OCI-LY1 (cell line): ENCODE data around the gene ALDH1A2.

ENCODE experiments used
- H2AFZ ChIP-seq: fragments of 200-600 bp; sonication (generic), shearing (Covaris generic); 2 replicates; pipeline ENCODE4 v1.6.0; 2014; ENCODE audit warnings: antibody characterized with exemption, mild to moderate bottlenecking, low read length
- H3F3A ChIP-seq: fragments of 200-600 bp; sonication (generic), shearing (Covaris generic); 2 replicates; pipeline ENCODE4 v1.6.0; 2014; ENCODE audit warnings: mild to moderate bottlenecking, antibody characterized with exemption, low read length, moderate library complexity; ENCODE audit not compliant: insufficient read depth
- H3K27ac ChIP-seq: fragments of 200-600 bp; sonication (generic); 2 replicates; pipeline ENCODE4 v1.5.1; 2014; ENCODE audit warnings: low read length, mixed run types, mild to moderate bottlenecking, low read depth; ENCODE audit not compliant: poor library complexity, severe bottlenecking
- H3K27me3 ChIP-seq: fragments of 200-600 bp; sonication (generic); 2 replicates; pipeline ENCODE4 v1.6.0; 2014; ENCODE audit warnings: antibody characterized with exemption, mild to moderate bottlenecking, low read length, moderate library complexity; ENCODE audit not compliant: insufficient read depth
- H3K36me3 ChIP-seq: fragments of 200-600 bp; sonication (generic); 2 replicates; pipeline ENCODE4 v1.6.1; 2014; ENCODE audit warnings: mild to moderate bottlenecking, antibody characterized with exemption, low read length, moderate library complexity, mixed read lengths; ENCODE audit not compliant: insufficient read depth
- H3K4me1 ChIP-seq: fragments of 200-600 bp; sonication (generic); 2 replicates; pipeline ENCODE4 v1.5.1; 2014; ENCODE audit warnings: mild to moderate bottlenecking, low read length, moderate library complexity; ENCODE audit not compliant: insufficient read depth, severe bottlenecking
- H3K4me2 ChIP-seq: fragments of 200-600 bp; sonication (generic), shearing (Covaris generic); 2 replicates; pipeline ENCODE4 v1.6.1; 2014; ENCODE audit warnings: low read length
- H3K4me3 ChIP-seq: fragments of 200-600 bp; sonication (generic); 2 replicates; pipeline ENCODE4 v1.5.1; 2014; ENCODE audit warnings: low read length, low read depth, mild to moderate bottlenecking, mixed read lengths; ENCODE audit not compliant: poor library complexity, severe bottlenecking
- H3K79me2 ChIP-seq: fragments of 200-600 bp; shearing (Covaris generic); 2 replicates; pipeline ENCODE4 v1.6.1; 2016; ENCODE audit warnings: mixed run types, low read length, mixed read lengths; ENCODE audit not compliant: insufficient read depth
- H3K9ac ChIP-seq: fragments of 200-600 bp; sonication (generic), shearing (Covaris generic); 2 replicates; pipeline ENCODE4 v1.6.1; 2014; ENCODE audit warnings: mild to moderate bottlenecking, low read length, mixed read lengths
- H3K9me2 ChIP-seq: fragments of 200-600 bp; sonication (generic), shearing (Covaris generic); 2 replicates; pipeline ENCODE4 v1.6.1; 2014; ENCODE audit warnings: low read depth, mild to moderate bottlenecking, low read length, mixed read lengths
- H3K9me3 ChIP-seq: fragments of 200-600 bp; shearing (Covaris generic); 2 replicates; pipeline ENCODE4 v1.6.1; 2014; ENCODE audit warnings: low read length, mixed read lengths
- H4K20me1 ChIP-seq: fragments of 200-600 bp; sonication (generic), shearing (Covaris generic); 2 replicates; pipeline ENCODE4 v1.6.0; 2016; ENCODE audit warnings: mild to moderate bottlenecking, low read length; ENCODE audit not compliant: insufficient read depth
- CTCF ChIP-seq: fragments of 200-600 bp; sonication (generic), shearing (Covaris generic); IDR thresholded peaks from 2 replicates; pipeline ENCODE4 v1.5.1; 2017; ENCODE audit warnings: mild to moderate bottlenecking, antibody characterized with exemption, low read length, moderate library complexity, mixed read lengths
- EZH2 ChIP-seq: fragments of 200-600 bp; sonication (generic), shearing (Covaris generic); IDR thresholded peaks from 2 replicates; pipeline ENCODE4 v1.8.0; 2017; ENCODE audit warnings: borderline replicate concordance, mixed run types, mild to moderate bottlenecking, antibody characterized with exemption, low read length, moderate library complexity, mixed read lengths

Gene ALDH1A2

GRCh38 chr15:57961919-57962318 is 103.6 kb downstream of the ALDH1A2 start:
- Histone ChIP-seq H3K9me2 (no peaks in the 10 kb centered on the region), H3K36me3 (no peaks in the 10 kb centered on the region), H3K27ac (no peak overlapping the region), H3K79me2 (no peaks in the 10 kb centered on the region), H2AFZ (no peak overlapping the region), H3K27me3 (peaks cover 7% of the 10 kb centered on the region), H3K9ac (no peak overlapping the region), H3K4me3 (no peak overlapping the region), H4K20me1 (no peaks in the 10 kb centered on the region), H3K9me3 (no peaks in the 10 kb centered on the region), H3K4me2 (no peak overlapping the region), H3F3A (no peaks in the 10 kb centered on the region), H3K4me1 (no peaks in the 10 kb centered on the region)
- TF ChIP-seq CTCF, result no peak
- no peak for TF ChIP-seq EZH2

GRCh38 chr15:57957113-57957512 is 108.4 kb downstream of the ALDH1A2 start:
- H2AFZ ChIP-seq, result no peak overlapping the region
- TF ChIP-seq CTCF, result no peak
- no peak for TF ChIP-seq EZH2

DNA sequence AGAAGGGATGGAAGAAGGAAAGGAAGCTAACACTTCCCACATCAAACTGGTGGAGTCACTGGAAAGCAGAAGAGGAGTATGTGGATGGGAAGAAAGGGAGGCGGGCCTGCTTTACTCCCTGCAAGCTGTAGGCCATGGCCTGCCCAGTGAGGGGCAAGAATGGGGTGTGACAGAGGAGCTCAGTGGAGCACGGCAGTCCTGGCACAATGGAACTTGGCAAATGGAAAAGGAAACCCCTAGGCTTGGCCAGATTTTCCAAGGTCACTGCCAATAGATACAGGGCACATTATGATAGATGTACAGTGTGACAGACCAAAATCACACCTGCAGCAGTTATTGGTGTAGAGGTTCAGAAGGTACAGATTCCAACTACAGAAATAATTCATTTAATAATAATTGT is 111.6 kb downstream of the ALDH1A2 start:
- H3F3A ChIP-seq, result no peaks in the 10 kb centered on the region
- H3K4me1 ChIP-seq, result no peaks in the 10 kb centered on the region
- H3K27me3 ChIP-seq, result no peaks in the 10 kb centered on the region; the same call in 1 of the 2 replicates
- no peak overlapping the region for H3K9ac ChIP-seq
- no peaks in the 10 kb centered on the region for H3K9me3 ChIP-seq
- no peaks in the 10 kb centered on the region for H3K79me2 ChIP-seq
- no peak overlapping the region for H3K4me2 ChIP-seq
- H2AFZ ChIP-seq, result no peak overlapping the region
- TF ChIP-seq EZH2, result no peak
- no peak for TF ChIP-seq CTCF
- no peak overlapping the region for H3K27ac ChIP-seq
- H4K20me1 ChIP-seq, result no peaks in the 10 kb centered on the region
- no peaks in the 10 kb centered on the region for H3K36me3 ChIP-seq
- H3K9me2 ChIP-seq, result no peaks in the 10 kb centered on the region
- no peak overlapping the region for H3K4me3 ChIP-seq

More at GRCh38 chr15:57957113-57957512, 108.4 kb downstream of the ALDH1A2 start:
- H3K79me2 ChIP-seq, result no peaks in the 10 kb centered on the region
- no peaks in the 10 kb centered on the region for H3K36me3 ChIP-seq
- no peak overlapping the region for H3K9ac ChIP-seq
- no peaks in the 10 kb centered on the region for H4K20me1 ChIP-seq
- H3K27me3 ChIP-seq, result no peaks in the 10 kb centered on the region
- no peaks in the 10 kb centered on the region for H3K9me2 ChIP-seq
- H3F3A ChIP-seq, result no peaks in the 10 kb centered on the region
- no peaks in the 10 kb centered on the region for H3K9me3 ChIP-seq
- H3K27ac ChIP-seq, result no peak overlapping the region
- H3K4me1 ChIP-seq, result no peaks in the 10 kb centered on the region
- no peak overlapping the region for H3K4me3 ChIP-seq
- no peak overlapping the region for H3K4me2 ChIP-seq
